KOPT-K1 (cell line): ENCODE data around the gene DLG1.

Experiments used
- H3K27ac ChIP-seq: fragments of 200-600 bp; sonication (generic); 2 replicates; pipeline ENCODE4 v1.5.1; 2016; ENCODE audit warnings: antibody characterized with exemption, mild to moderate bottlenecking, low read depth, low read length; ENCODE audit not compliant: poor library complexity, severe bottlenecking
- H3K36me3 ChIP-seq: fragments of 200-600 bp; sonication (generic); 2 replicates; pipeline ENCODE4 v1.5.1; 2017; ENCODE audit warnings: antibody characterized with exemption, mild to moderate bottlenecking, low read length, moderate library complexity; ENCODE audit not compliant: insufficient read depth
- H3K9me3 ChIP-seq: fragments of 200-600 bp; sonication (generic); 2 replicates; pipeline ENCODE4 v1.5.1; 2017; ENCODE audit warnings: antibody characterized with exemption, low read length, mild to moderate bottlenecking; ENCODE audit not compliant: insufficient read depth, poor library complexity, severe bottlenecking

DLG1 gene

GRCh38 chr3:197136744-197137143, 161.7 kb downstream of the DLG1 start:
- H3K36me3 ChIP-seq: peaks cover 70% of the 10 kb centered on the region
- H3K27ac ChIP-seq: no peak overlapping the region
- H3K9me3 ChIP-seq: peaks cover 18% of the 10 kb centered on the region

GRCh38 chr3:197135212-197135611, 163.2 kb downstream of the DLG1 start:
- H3K27ac ChIP-seq: no peak overlapping the region
- peaks cover 73% of the 10 kb centered on the region for H3K36me3 ChIP-seq
- H3K9me3 ChIP-seq: peaks cover 18% of the 10 kb centered on the region

GRCh38 chr3:197132916-197133530, 165.4 kb downstream of the DLG1 start:
- no peak overlapping the region for H3K27ac ChIP-seq
- H3K36me3 ChIP-seq: peaks cover 81% of the 10 kb centered on the region
- H3K9me3 ChIP-seq: peaks cover 18% of the 10 kb centered on the region

- Histone ChIP-seq H3K27ac (no peak overlapping the region), H3K36me3 (peaks cover 52% of the 10 kb centered on the region)
Measured at GRCh38 chr3:197125636-197126035, 172.8 kb downstream of the DLG1 start.

GRCh38 chr3:197124713-197125112, 173.7 kb downstream of the DLG1 start:
- Histone ChIP-seq H3K27ac (no peak overlapping the region), H3K36me3 (peaks cover 47% of the 10 kb centered on the region), H3K9me3 (no peaks in the 10 kb centered on the region)

More at GRCh38 chr3:197125636-197126035, 172.8 kb downstream of the DLG1 start:
- H3K9me3 ChIP-seq: no peaks in the 10 kb centered on the region

GRCh38 chr3:197122394-197122793, 176.0 kb downstream of the DLG1 start:
- peaks cover 37% of the 10 kb centered on the region for H3K36me3 ChIP-seq
- no peak overlapping the region for H3K27ac ChIP-seq
- H3K9me3 ChIP-seq: no peaks in the 10 kb centered on the region

GRCh38 chr3:197117114-197117513, 181.3 kb downstream of the DLG1 start:
- no peak overlapping the region for H3K27ac ChIP-seq

GRCh38 chr3:197114007-197114406, 184.4 kb downstream of the DLG1 start:
- H3K27ac ChIP-seq: no peak overlapping the region
- no peaks in the 10 kb centered on the region for H3K9me3 ChIP-seq
- H3K36me3 ChIP-seq: peaks cover 55% of the 10 kb centered on the region

More at GRCh38 chr3:197117114-197117513, 181.3 kb downstream of the DLG1 start:
- no peaks in the 10 kb centered on the region for H3K9me3 ChIP-seq
- peaks cover 33% of the 10 kb centered on the region for H3K36me3 ChIP-seq

- H3K9me3 ChIP-seq: no peaks in the 10 kb centered on the region
- H3K27ac ChIP-seq: no peak overlapping the region
- H3K36me3 ChIP-seq: peaks cover 57% of the 10 kb centered on the region
Measured at GRCh38 chr3:197111685-197112084, 186.7 kb downstream of the DLG1 start.

- peaks cover 45% of the 10 kb centered on the region for H3K36me3 ChIP-seq
Measured at GRCh38 chr3:197105786-197106185, 192.6 kb downstream of the DLG1 start.

GRCh38 chr3:197104738-197105137, 193.7 kb downstream of the DLG1 start:
- no peaks in the 10 kb centered on the region for H3K9me3 ChIP-seq
- no peak overlapping the region for H3K27ac ChIP-seq
- peaks cover 34% of the 10 kb centered on the region for H3K36me3 ChIP-seq

More at GRCh38 chr3:197105786-197106185, 192.6 kb downstream of the DLG1 start:
- Histone ChIP-seq H3K9me3 (no peaks in the 10 kb centered on the region), H3K27ac (no peak overlapping the region)

- no peak overlapping the region for H3K27ac ChIP-seq
- no peaks in the 10 kb centered on the region for H3K9me3 ChIP-seq
- peaks cover 29% of the 10 kb centered on the region for H3K36me3 ChIP-seq
Measured at GRCh38 chr3:197103766-197104165, 194.6 kb downstream of the DLG1 start.

- H3K27ac ChIP-seq: no peak overlapping the region
- H3K9me3 ChIP-seq: no peaks in the 10 kb centered on the region
- peaks cover 12% of the 10 kb centered on the region; the same call in 1 of the 2 replicates for H3K36me3 ChIP-seq
Measured at GRCh38 chr3:197093871-197094270, 204.5 kb downstream of the DLG1 start.

- Histone ChIP-seq H3K27ac (no peak overlapping the region), H3K36me3 (peaks cover 14% of the 10 kb centered on the region), H3K9me3 (no peaks in the 10 kb centered on the region)
Measured at GRCh38 chr3:197088370-197088769, 210.0 kb downstream of the DLG1 start.

GRCh38 chr3:197085137-197085536, 213.3 kb downstream of the DLG1 start:
- H3K36me3 ChIP-seq: peaks cover 22% of the 10 kb centered on the region
- no peak overlapping the region for H3K27ac ChIP-seq
- H3K9me3 ChIP-seq: no peaks in the 10 kb centered on the region

- H3K9me3 ChIP-seq: no peaks in the 10 kb centered on the region
- no peak overlapping the region for H3K27ac ChIP-seq
- H3K36me3 ChIP-seq: peaks cover 22% of the 10 kb centered on the region
Measured at GRCh38 chr3:197083486-197083885, 214.9 kb downstream of the DLG1 start.
